ENCODE data around the gene WIPF3.

Gene WIPF3

DNA sequence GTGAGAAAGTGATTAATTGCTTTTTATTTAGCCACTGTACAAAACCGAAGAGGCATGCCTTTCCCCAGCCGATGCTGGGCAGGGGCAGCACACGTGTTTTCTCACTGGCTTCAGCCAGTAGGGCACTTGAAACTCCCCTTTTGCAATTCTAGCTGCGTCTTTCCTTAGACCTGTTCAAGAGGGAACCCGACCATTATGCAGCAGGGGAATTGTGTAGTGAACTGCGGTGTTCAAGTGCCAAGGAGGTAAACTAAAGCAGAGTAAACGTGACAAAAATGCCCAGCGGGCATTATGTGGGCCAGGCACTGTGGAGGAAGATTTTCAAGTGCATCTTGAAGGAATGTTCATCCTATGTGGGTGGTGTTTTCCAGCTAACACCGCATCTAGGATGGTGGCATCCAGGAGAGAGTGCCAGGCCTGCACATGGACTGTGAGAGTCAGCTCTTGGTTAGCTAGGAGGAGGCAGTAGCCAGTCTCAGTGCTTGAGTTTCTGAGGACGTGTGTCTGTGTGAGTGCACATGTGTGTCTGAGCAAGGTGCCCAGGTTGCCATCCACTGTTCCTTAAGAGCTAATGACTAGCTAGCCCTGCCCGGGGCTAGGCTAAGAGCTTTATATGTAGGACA is 3.3 kb downstream of the WIPF3 start:
- no peak for DNase-seq (ENCODE audit: low spot score)

GRCh38 chr7:29810297-29810696 is 4.0 kb downstream of the WIPF3 start:
- no peak for DNase-seq (ENCODE audit: low spot score)

GRCh38 chr7:29810813-29811482 is 4.6 kb downstream of the WIPF3 start:
- no peak for DNase-seq (ENCODE audit: low spot score)

GRCh38 chr7:29811586-29811985 is 5.3 kb downstream of the WIPF3 start:
- DNase-seq (ENCODE audit: low spot score) = no peak

GRCh38 chr7:29812185-29812876 is 6.0 kb downstream of the WIPF3 start:
- no peak for DNase-seq (ENCODE audit: low spot score)

DNA sequence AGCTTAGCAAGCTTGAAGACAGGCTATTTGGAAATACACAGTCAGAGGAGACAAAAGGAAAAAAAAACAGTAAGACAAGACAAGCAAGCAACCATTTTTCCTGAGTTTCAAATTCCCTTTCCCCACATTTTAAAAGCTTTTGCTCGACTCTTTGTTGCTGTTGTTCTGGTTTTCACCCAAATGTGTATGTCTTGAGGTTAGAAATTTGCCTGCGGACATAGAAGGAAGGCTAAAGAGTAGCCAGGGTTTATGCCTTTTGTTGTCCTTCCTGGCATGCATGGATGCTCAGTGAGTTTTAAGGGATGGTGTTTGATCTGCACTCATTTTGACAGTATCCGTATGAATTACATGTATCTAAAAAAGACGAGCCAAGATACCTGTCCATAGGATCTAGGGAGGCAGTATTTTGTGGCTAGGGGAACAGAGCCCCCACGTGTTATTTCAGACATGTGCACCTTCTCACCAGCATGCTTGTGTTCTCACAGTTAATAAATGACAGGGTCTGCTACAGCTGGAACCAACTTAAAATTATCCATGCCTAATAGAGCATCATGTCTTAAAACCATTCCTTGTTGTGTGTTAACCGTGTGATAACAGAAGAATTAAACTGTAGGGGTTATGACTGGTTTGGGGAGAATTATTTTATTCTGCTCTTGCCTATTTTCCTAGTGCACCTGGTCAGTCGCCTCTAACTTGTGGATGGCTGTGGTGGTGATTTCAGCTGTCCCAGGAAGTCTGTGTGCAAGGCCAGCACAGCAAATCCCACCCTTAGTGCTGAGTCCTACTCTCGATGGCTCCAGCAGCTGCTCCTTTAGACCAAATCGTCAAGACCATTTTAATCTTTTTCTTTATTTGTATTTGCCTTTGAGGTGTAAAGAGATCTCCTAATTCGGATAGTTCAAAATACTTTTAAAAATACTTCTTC is 9.1 kb downstream of the WIPF3 start:
- DNase-seq (ENCODE audit: low spot score) = no peak

DNA sequence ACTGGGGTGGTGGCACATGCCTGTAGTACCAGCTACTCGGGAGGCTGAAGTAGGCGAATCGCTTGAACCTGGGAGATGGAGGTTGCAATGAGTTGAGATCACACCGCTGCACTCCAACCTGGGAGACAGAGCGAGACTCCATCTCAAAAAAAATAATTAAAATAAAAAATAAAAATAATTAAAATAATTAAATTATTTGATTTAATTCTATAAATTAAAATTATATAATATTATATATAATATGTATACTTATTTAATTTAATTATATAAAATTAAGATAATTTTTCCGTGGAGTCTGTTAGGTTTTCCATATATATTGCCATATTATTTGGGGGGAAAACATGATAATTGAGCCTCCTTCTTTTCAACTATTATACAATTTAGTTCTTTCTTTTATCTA is 12.0 kb downstream of the WIPF3 start:
- no peak for DNase-seq (ENCODE audit: low spot score)

- no peak for DNase-seq (ENCODE audit: low spot score)
Measured at GRCh38 chr7:29825775-29826529, 19.6 kb downstream of the WIPF3 start.

DNA sequence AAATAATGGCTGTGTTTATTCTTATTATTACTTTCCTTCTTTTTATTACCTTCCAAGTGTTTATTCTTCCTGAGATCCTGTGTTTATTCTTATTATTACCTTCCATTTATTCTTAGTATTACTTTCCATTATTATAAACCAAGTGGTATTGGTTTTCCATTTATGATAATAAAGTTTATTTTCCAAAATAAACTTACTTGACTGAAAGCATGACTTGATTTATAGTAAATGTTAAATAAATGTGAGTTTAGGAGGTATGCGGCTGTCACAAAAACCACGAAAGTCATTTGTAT is 20.2 kb downstream of the WIPF3 start:
- DNase-seq (ENCODE audit: low spot score) = no peak

GRCh38 chr7:29826904-29827303 is 20.6 kb downstream of the WIPF3 start:
- no peak for DNase-seq (ENCODE audit: low spot score)

DNA sequence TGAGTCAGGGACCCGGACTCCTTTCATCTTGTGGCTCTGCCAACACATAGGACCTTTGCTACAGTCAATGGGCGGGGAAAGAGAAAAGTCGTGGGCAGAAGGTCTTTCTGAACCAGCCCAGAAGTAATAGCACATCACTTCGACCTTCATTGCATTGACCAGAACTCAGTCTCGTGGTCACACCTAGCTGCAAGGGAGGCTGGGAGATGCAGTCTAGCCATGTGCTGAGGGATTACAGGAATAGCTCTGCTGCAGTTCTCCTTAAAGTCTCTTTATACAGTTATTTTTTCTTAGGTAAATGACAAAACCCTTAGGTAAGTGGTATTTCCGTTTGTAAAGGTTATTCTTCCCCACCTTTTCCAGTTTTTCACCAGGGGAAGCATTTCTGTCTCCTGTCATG is 25.4 kb downstream of the WIPF3 start:
- no peak for DNase-seq (ENCODE audit: low spot score)

DNA sequence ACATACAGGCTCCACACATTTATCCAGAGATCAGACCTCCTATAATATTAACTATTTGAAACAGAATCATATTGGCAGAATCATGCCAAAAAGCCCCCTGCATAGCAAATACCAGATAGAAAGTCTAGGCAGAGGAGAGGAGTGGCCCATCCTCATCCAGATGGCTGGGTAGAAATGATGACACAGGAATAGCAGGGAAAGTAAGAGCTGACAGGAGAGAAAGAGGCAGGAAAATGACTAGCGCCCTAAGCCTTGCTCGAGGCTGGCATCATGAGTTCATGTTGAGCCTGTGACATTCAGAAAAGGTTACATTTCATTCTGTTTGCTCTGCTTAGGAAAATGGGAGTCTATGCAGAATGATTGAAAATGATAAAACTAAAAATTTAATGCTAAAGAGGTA is 27.6 kb downstream of the WIPF3 start:
- no peak for DNase-seq (ENCODE audit: low spot score)

GRCh38 chr7:29835718-29836117 is 29.4 kb downstream of the WIPF3 start:
- no peak for DNase-seq (ENCODE audit: low spot score)

DNA sequence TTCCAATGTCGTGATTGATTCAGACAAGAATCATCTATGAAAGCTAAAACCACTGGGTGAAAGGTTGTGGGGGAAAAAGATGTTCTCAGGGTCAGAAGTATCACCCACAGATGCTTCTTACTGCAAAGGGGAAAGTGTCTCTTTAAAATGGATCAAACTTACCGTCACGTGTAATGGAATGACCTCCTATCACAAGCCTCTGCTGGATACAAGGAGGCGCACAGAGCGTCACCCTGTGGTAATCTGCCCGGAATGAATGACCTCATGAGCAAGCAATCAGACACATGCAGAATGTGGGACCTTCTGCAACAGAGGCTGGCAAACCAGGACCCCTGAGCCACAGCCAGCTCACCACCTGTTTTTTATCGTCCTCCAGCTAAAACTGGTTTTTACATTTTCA is 33.0 kb downstream of the WIPF3 start:
- DNase-seq (ENCODE audit: low spot score) = no peak

DNA sequence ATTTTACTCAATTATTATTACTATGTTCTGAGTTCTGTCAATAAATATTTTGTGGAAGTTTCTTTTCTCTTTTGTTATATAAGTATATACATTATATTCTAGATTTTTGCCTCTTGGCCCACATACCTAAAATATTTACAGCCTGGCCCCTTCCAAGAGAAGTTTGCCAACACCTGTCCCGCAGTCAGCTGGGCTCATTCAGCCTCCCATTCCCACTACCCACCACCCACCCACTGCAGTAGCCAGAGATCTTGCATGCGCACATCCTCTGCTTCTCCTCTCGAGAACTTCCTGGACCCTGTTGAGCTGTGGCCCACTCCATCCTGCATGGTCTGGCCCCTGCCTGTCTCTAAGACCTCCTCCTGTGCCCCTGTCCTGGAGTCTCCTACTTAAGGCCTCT is 33.6 kb downstream of the WIPF3 start:
- no peak for DNase-seq (ENCODE audit: low spot score)

DNA sequence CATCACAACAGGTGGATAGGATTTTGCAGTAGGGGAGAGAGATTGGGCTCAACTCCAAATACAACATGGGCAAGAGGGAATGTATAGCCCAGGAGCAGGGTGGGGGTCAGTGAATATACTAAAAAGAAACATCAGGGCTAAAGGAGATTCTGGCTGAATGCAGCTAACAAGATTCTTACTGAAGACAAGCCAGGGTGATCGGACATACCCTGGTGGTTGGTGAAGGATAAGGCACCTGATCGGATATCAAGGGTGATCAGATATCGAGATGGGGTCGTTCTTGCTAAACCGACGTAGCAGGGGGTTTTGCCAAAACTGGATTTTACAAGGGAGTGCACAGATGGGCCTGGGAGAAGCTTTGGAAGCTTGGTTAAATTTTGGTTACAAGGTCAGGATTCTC is 34.4 kb downstream of the WIPF3 start:
- no peak for DNase-seq (ENCODE audit: low spot score)

DNA sequence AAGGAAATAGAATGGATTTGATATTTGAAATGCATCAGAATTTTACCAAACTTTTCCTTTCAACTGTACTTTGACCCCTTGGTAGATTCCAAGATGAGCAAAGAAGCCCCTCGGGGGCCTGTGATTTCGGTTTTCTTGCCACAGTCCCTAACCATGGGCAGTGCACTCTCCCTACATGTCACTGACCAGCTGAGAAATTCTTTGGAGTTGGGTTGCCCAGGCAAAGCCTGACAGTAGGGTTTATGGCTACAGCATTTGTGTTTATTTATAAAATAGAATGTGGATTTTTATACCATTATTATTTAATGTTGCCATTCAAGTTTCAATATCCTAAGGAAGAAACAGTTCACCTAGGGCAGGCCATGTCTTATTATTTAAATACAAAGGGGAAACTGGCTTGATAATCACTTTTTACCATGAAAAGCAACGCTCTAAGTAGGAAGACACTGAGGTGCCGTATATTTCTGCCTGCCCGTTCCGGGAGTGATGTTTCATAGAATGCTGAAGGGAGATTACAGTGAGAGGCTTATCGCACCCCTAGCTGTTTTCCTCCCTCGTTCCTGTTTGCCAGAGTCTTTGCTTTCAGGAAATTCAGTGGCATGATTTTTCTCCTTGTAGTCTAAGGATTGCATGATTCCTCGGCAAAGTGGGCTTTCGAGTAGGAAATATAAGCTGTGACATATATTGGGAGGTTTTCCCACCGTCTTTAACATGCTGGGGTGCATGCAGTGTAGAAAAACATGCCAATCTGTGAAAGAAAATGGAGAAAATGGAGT is 35.8 kb downstream of the WIPF3 start:
- DNase-seq (ENCODE audit: low spot score) = no peak

- DNase-seq (ENCODE audit: low spot score) = no peak
Measured at GRCh38 chr7:29843093-29843492, 36.8 kb downstream of the WIPF3 start.

GRCh38 chr7:29843726-29844125 is 37.4 kb downstream of the WIPF3 start:
- DNase-seq (ENCODE audit: low spot score) = no peak

DNA sequence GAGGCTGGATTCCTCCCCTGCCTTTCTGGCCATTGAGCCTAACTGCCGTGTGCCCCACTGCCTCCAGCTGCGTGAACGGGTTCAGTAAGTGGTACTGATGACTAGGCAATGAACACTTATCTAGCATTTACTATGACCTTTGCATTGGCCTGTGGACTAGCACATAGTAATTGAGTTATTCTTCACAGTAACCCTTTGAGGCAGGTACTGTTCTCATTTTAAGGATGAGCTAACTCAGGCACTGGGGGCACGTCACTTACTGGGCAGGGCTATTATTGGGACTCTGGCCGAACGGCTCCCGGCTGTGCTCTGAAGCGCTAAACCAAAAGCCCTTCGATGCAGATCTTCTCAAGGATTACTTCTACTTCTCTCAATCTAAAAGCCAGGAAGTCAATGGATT is 38.3 kb downstream of the WIPF3 start:
- DNase-seq (ENCODE audit: low spot score) = no peak

GRCh38 chr7:29847496-29847895 is 41.2 kb downstream of the WIPF3 start:
- DNase-seq (ENCODE audit: low spot score) = no peak
